ENCODE data around the gene LMCD1.

The LMCD1 gene, protein sequence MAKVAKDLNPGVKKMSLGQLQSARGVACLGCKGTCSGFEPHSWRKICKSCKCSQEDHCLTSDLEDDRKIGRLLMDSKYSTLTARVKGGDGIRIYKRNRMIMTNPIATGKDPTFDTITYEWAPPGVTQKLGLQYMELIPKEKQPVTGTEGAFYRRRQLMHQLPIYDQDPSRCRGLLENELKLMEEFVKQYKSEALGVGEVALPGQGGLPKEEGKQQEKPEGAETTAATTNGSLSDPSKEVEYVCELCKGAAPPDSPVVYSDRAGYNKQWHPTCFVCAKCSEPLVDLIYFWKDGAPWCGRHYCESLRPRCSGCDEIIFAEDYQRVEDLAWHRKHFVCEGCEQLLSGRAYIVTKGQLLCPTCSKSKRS

GRCh38 chr3:8501371-8502131 is at the start of gene LMCD1:
Gene LMCD1 (plus strand): TSS chr3:8501823. CDS start chr3:8501939, 116 bp downstream.
- peak; percentile 95 for DNase-seq (ENCODE audit: low spot score)

DNA sequence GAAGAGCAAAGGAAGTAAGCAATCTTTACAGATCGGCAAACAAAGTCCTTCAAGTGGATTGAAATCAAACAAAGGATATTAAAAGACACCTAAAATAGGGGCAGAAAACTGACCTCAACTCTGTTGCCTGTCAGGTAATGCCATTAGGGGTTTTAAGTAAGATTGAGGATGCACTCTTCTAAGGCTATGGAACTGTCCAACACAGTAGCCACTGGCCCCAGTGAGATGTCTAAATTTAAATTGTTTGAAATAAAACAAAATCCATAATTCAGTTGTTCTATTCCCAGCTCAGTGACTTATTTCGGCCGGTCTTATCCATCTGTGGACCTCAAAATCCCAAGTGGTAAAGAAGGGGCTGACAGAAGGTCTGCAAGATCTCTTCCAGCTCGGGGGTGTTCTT is 49.5 kb upstream of the LMCD1 start:
- DNase-seq (ENCODE audit: low spot score), result no peak

GRCh38 chr3:8453153-8453552 is 48.5 kb upstream of the LMCD1 start:
- no peak for DNase-seq (ENCODE audit: low spot score)

- DNase-seq (ENCODE audit: low spot score), result no peak
These were observed 45.9 kb upstream of the LMCD1 start for GRCh38 chr3:8455526-8456411.

GRCh38 chr3:8456412-8456811 is 45.2 kb upstream of the LMCD1 start:
- DNase-seq (ENCODE audit: low spot score), result no peak

- no peak for DNase-seq (ENCODE audit: low spot score)
These were observed 44.6 kb upstream of the LMCD1 start for GRCh38 chr3:8457039-8457438.

GRCh38 chr3:8458238-8458661 is 43.4 kb upstream of the LMCD1 start:
- no peak for DNase-seq (ENCODE audit: low spot score)

GRCh38 chr3:8458711-8459110 is 42.9 kb upstream of the LMCD1 start:
- no peak for DNase-seq (ENCODE audit: low spot score)

DNA sequence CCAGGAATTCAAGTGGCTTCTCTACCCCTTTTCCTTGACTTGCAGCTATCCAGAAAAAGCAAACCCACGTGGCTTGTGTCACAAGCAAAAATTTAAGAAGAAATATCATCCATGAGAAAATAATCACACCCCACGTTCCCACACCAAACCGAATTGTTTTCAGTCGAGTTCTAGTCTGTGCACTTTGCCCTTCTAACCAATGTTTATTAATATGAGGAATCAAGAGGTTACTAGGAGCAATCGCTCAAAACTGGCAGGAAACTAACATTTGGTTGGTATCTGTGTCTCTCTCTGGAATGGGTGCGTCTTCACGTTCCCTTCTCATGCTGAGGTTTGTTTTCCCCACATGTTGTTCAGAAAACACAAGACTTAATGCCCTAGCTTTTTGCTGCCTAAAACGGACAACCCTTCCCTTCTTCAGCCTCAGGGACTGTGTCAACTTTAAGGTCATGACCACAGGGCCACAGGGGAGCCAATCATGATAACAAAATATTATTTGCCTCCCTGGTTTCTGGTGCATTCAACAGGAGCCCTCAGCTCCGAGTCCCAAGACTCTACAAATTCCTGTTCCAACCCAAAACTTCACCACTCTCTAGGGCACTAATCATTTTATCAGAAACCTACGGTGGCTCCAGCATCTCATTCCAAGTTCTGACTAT is 41.4 kb upstream of the LMCD1 start:
- no peak for DNase-seq (ENCODE audit: low spot score)

- no peak for DNase-seq (ENCODE audit: low spot score)
These were observed 40.7 kb upstream of the LMCD1 start for GRCh38 chr3:8460815-8461456.

DNA sequence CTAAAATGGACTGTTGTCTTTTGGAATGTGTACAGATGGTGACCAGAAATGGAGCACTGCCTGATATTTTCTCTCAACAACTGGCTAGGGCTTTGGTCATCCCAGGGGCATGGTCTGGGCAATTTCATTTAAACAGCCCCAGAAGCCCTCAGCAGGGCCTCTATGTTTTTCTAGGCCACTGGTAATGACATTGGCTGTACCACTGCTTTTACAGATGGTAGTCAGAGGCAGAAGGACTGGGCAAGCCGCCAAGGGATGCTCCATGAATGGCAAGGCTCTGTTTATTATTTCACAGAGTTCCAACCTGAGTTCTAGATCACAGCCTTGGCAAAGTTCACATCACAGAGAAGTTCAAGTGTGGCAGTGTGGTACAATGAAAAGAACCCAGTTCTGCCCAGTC is 37.0 kb upstream of the LMCD1 start:
- DNase-seq (ENCODE audit: low spot score), result no peak

DNA sequence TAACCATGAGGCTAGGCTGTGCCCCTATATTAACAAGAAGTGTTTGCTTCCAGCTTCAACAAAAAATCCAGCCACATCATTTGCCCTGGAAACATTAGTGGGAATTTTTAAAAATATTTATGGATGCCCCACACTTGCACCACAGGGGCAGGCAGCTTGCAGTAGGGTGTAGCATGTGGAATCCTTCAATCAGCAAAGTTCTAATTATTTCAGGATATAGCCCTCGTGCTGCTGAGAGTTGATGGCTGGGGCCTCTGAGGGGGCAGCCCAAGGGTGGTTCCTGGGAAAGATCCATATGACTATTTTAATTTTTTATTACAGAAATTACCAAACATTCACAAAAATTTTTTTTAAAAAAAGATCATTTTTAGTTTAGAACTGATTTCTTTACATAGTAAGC is 35.1 kb upstream of the LMCD1 start:
- DNase-seq (ENCODE audit: low spot score), result no peak

GRCh38 chr3:8470801-8471200 is 30.8 kb upstream of the LMCD1 start:
- no peak for DNase-seq (ENCODE audit: low spot score)

DNA sequence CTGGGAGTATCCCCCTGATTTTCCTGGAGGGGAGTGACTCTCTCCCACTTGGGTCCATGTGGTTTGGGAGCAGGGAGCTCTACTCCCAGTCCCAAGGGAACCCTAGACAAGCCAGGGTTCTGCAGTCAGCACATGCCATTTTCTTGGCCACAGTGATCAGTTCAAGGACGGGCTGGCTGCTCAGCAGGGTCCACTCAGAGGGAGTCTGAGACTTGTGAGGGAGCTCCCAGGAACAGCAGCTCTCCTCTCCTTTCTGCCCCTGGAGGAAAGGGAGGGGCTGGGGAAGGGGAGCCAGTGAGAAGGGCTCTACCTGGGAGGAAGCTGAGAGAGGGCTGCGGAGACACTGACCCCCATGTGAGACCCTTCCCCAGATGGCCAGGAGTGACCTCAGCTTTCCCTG is 29.1 kb upstream of the LMCD1 start:
- DNase-seq (ENCODE audit: low spot score), result no peak

DNA sequence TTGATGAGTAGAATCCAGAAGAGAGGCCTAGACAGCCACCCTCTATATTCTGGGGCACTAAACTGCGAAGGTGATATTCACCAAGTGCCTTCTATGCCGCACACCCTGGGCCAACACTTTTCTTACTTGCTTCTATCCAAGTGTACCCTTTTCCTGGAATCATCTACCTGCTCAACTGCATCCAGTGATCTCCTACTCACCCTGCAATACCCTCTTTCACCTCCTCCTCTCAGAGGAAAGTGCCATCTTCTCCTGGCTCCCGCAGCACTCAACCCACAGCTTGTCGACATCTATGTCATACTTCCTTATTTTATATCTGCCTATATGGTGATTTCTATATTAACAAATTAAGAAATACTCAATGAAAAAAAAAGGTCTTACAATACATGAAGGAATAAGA is 28.6 kb upstream of the LMCD1 start:
- DNase-seq (ENCODE audit: low spot score), result no peak

GRCh38 chr3:8473990-8474389 is 27.6 kb upstream of the LMCD1 start:
- DNase-seq (ENCODE audit: low spot score), result no peak

GRCh38 chr3:8474991-8475390 is 26.6 kb upstream of the LMCD1 start:
- DNase-seq (ENCODE audit: low spot score), result no peak

DNA sequence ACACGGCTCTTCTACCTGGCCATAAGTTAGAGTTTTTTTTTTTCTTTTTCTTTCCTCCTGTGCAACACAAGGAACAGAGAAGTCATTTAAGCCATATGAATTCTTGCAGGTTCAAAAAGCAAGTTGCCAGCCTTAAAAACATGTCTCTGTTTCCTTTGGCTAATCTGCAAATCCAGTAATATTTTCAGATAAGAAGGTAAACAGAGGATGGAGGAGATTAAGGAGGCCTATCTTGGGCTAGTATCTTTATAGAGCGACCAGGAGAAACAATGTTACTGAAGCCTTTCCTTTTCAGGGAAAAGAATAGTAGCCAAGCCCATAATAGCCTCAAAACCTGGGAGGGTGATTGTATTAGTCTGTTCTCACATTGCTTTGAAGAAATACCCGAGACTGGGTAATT is 20.9 kb upstream of the LMCD1 start:
- DNase-seq (ENCODE audit: low spot score), result no peak

DNA sequence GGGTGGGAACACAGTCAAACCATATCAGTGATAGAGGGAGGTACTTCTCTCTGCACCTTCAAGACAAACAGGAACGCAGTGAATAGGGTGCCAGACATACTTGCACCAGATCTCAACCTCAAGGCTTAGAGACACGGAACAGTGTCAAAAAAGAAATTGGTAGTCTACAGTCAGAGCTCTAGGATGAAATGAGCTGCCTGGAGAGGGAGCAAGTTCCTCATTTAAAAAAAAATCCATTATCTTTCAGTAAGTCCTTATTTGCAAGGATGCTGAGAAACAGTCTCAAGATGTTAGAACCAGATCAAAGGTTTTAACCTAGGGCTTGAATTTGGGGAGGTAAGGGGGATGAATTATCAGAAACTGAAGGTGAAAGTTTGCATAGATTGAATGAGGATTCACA is 20.2 kb upstream of the LMCD1 start:
- DNase-seq (ENCODE audit: low spot score), result no peak

DNA sequence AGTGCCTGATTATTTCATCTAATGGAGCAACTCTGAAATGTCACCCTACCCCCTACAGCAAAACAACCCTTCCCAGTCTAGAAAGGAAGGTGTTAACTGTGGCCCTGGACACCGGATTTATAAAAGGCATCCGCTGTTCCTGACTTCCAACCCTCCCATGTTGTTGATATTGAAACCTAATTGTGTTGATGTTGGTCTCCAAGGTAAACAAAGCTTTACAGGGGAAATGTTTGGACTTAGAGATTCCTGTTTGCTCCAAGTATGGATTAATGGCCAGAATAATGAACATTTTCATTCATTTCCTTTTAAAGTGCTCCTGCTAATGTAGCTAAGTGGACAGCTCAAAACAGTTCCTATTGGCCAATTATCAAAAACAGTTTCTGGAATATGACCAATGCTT is 19.4 kb upstream of the LMCD1 start:
- DNase-seq (ENCODE audit: low spot score), result no peak

DNA sequence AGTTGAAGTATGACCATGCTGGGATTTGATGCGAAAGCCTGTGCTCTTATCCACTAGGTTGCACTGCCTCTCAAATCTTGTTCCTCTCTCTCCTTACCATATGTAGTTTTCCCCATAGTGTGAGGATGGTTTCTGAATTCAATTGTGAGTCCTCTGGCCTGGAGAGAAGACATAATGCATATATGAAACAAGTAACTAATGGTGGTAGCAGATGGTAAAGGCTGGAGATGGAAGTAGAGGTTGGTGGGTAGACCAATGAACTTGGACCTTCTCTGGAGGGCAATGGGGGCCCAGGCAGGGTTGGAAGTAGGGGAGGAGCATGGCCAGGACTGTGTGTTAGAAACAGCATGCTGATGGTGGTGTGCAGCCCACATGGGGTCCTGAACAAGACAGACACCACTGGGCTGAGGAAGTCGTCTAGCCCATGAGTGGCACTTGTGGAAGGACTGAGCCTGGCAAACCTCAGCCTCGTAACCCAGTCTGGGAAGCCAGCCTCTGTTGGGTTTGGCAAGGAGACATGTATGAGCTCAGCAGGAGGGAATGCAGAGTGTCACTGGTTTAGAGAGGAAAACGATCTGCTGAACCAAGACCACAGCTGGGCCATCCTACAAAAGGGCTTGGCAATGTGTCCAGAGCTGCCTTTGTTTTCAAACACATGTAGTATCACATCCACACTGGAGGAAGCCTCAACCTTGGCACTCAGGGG is 18.5 kb upstream of the LMCD1 start:
- DNase-seq (ENCODE audit: low spot score), result no peak
